ENCODE results near the gene HDAC4.

Gene HDAC4

GRCh38 chr2:239008677-239009588 is 391.9 kb downstream of the HDAC4 start:
- no peak overlapping the region for H3K27ac ChIP-seq (ENCODE audit: insufficient read depth, low read length, poor library complexity, severe bottlenecking)
- H3K4me3 ChIP-seq (ENCODE audit: insufficient read depth, low read depth, low read length, poor library complexity, severe bottlenecking), result no peak overlapping the region
- H3K27me3 ChIP-seq (replicated peaks; ENCODE audit: control insufficient read depth, insufficient read depth, low read length, poor library complexity, severe bottlenecking), result peaks cover 3% of the 10 kb centered on the region
- H3K4me1 ChIP-seq (ENCODE audit: control insufficient read depth, insufficient read depth, low read length, poor library complexity, severe bottlenecking), result no peaks in the 10 kb centered on the region
- DNase-seq, result no peak
- no peaks in the 10 kb centered on the region for H3K9me3 ChIP-seq (ENCODE audit: control insufficient read depth, low read length)
- H3K36me3 ChIP-seq (ENCODE audit: control insufficient read depth, insufficient read depth, low read length), result no peaks in the 10 kb centered on the region

GRCh38 chr2:239008004-239008403 is 392.8 kb downstream of the HDAC4 start:
- no peaks in the 10 kb centered on the region for H3K36me3 ChIP-seq (ENCODE audit: control insufficient read depth, insufficient read depth, low read length)
- H3K27ac ChIP-seq (ENCODE audit: insufficient read depth, low read length, poor library complexity, severe bottlenecking), result no peak overlapping the region
- H3K4me1 ChIP-seq (ENCODE audit: control insufficient read depth, insufficient read depth, low read length, poor library complexity, severe bottlenecking), result no peaks in the 10 kb centered on the region
- DNase-seq, result no peak
- H3K27me3 ChIP-seq (replicated peaks; ENCODE audit: control insufficient read depth, insufficient read depth, low read length, poor library complexity, severe bottlenecking), result peaks cover 3% of the 10 kb centered on the region
- no peak overlapping the region for H3K4me3 ChIP-seq (ENCODE audit: insufficient read depth, low read depth, low read length, poor library complexity, severe bottlenecking)
- H3K9me3 ChIP-seq (ENCODE audit: control insufficient read depth, low read length), result no peaks in the 10 kb centered on the region

- Histone ChIP-seq H3K36me3 (ENCODE audit: control insufficient read depth, insufficient read depth, low read length) (no peaks in the 10 kb centered on the region), H3K4me1 (ENCODE audit: control insufficient read depth, insufficient read depth, low read length, poor library complexity, severe bottlenecking) (no peaks in the 10 kb centered on the region), H3K9me3 (ENCODE audit: control insufficient read depth, low read length) (no peaks in the 10 kb centered on the region), H3K27me3 (replicated peaks; ENCODE audit: control insufficient read depth, insufficient read depth, low read length, poor library complexity, severe bottlenecking) (peaks cover 3% of the 10 kb centered on the region), H3K4me3 (ENCODE audit: insufficient read depth, low read depth, low read length, poor library complexity, severe bottlenecking) (no peak overlapping the region), H3K27ac (ENCODE audit: insufficient read depth, low read length, poor library complexity, severe bottlenecking) (no peak overlapping the region)
- no peak for DNase-seq
Measured at GRCh38 chr2:239006622-239007285, 394.1 kb downstream of the HDAC4 start.

GRCh38 chr2:239005586-239005985 is 395.2 kb downstream of the HDAC4 start:
- no peak overlapping the region for H3K4me3 ChIP-seq (ENCODE audit: insufficient read depth, low read depth, low read length, poor library complexity, severe bottlenecking)
- H3K36me3 ChIP-seq (ENCODE audit: control insufficient read depth, insufficient read depth, low read length), result no peaks in the 10 kb centered on the region
- H3K27ac ChIP-seq (ENCODE audit: insufficient read depth, low read length, poor library complexity, severe bottlenecking), result no peak overlapping the region
- peaks cover 3% of the 10 kb centered on the region for H3K27me3 ChIP-seq (replicated peaks; ENCODE audit: control insufficient read depth, insufficient read depth, low read length, poor library complexity, severe bottlenecking)
- no peaks in the 10 kb centered on the region for H3K4me1 ChIP-seq (ENCODE audit: control insufficient read depth, insufficient read depth, low read length, poor library complexity, severe bottlenecking)
- H3K9me3 ChIP-seq (ENCODE audit: control insufficient read depth, low read length), result no peaks in the 10 kb centered on the region
- no peak for DNase-seq

DNA sequence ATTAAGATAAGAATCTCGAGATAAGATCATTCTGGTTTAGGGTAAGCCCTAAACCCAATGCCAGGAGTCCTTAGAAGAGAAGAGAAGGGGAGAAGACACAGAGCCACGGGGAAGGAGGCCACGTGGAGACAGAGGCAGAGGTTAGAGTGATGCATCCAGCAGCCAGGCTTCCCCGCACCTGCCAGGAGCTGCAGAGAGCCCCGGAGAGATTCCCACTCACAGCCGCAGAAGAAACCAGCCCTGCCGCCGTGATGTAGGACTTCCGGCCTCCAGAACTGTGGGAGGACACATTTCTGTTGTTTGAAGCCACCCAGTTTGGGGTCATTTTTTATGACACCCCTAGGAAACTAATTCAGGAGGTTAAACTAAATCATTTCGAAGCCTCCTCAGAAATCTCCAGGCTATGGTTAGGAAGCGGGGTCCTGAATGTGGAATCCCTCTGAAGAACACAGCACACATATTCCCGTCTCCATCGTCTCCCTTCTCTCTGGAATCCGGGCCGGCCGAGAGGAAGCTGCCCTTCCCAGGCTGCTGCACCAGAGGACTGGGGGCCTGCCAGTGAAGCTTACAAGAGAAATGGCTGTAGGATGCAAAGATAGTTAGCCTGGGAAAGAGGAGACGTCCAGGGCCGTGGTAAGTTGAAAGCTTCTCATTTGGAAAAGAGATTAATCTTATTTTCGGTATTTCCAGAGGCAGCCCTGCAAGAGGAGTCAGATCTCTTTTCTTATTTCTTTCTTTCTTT is 396.4 kb downstream of the HDAC4 start:
- no peak for DNase-seq
- H3K36me3 ChIP-seq (ENCODE audit: control insufficient read depth, insufficient read depth, low read length), result no peaks in the 10 kb centered on the region
- H3K27ac ChIP-seq (ENCODE audit: insufficient read depth, low read length, poor library complexity, severe bottlenecking), result no peak overlapping the region
- no peak overlapping the region for H3K4me3 ChIP-seq (ENCODE audit: insufficient read depth, low read depth, low read length, poor library complexity, severe bottlenecking)
- H3K4me1 ChIP-seq (ENCODE audit: control insufficient read depth, insufficient read depth, low read length, poor library complexity, severe bottlenecking), result no peaks in the 10 kb centered on the region
- H3K9me3 ChIP-seq (ENCODE audit: control insufficient read depth, low read length), result no peaks in the 10 kb centered on the region
- no peaks in the 10 kb centered on the region for H3K27me3 ChIP-seq (replicated peaks; ENCODE audit: control insufficient read depth, insufficient read depth, low read length, poor library complexity, severe bottlenecking)

- Histone ChIP-seq H3K9me3 (ENCODE audit: control insufficient read depth, low read length) (no peaks in the 10 kb centered on the region), H3K27ac (ENCODE audit: insufficient read depth, low read length, poor library complexity, severe bottlenecking) (no peak overlapping the region), H3K36me3 (ENCODE audit: control insufficient read depth, insufficient read depth, low read length) (no peaks in the 10 kb centered on the region), H3K4me1 (ENCODE audit: control insufficient read depth, insufficient read depth, low read length, poor library complexity, severe bottlenecking) (no peaks in the 10 kb centered on the region), H3K4me3 (ENCODE audit: insufficient read depth, low read depth, low read length, poor library complexity, severe bottlenecking) (no peak overlapping the region), H3K27me3 (replicated peaks; ENCODE audit: control insufficient read depth, insufficient read depth, low read length, poor library complexity, severe bottlenecking) (no peaks in the 10 kb centered on the region)
- no peak for DNase-seq
Measured at GRCh38 chr2:239003624-239004273, 397.1 kb downstream of the HDAC4 start.

- no peaks in the 10 kb centered on the region for H3K27me3 ChIP-seq (replicated peaks; ENCODE audit: control insufficient read depth, insufficient read depth, low read length, poor library complexity, severe bottlenecking)
- no peak overlapping the region for H3K4me3 ChIP-seq (ENCODE audit: insufficient read depth, low read depth, low read length, poor library complexity, severe bottlenecking)
- H3K4me1 ChIP-seq (ENCODE audit: control insufficient read depth, insufficient read depth, low read length, poor library complexity, severe bottlenecking), result no peaks in the 10 kb centered on the region
- H3K27ac ChIP-seq (ENCODE audit: insufficient read depth, low read length, poor library complexity, severe bottlenecking), result no peak overlapping the region
- H3K9me3 ChIP-seq (ENCODE audit: control insufficient read depth, low read length), result no peaks in the 10 kb centered on the region
- DNase-seq, result no peak
- no peaks in the 10 kb centered on the region for H3K36me3 ChIP-seq (ENCODE audit: control insufficient read depth, insufficient read depth, low read length)
Measured at GRCh38 chr2:239002954-239003623, 397.7 kb downstream of the HDAC4 start.

DNA sequence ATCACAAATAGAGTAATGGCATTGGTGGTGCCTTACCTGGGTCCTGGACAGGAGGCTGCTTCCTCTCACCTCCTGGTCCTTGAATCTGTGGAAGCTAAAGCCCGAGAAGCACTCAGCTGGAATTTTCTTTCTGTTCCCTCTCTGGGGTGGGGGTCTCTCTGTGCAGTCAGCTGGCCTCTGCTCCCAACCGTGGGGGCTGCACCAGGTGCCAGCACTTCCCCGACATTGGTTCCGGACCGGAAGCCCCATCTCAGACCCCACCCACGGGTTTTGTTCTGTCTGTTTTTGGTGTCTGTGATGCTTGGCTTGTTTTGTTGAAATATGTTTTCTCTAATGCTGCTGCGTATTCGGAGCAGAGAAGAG is 398.2 kb downstream of the HDAC4 start:
- Histone ChIP-seq H3K36me3 (ENCODE audit: control insufficient read depth, insufficient read depth, low read length) (no peaks in the 10 kb centered on the region), H3K4me1 (ENCODE audit: control insufficient read depth, insufficient read depth, low read length, poor library complexity, severe bottlenecking) (no peaks in the 10 kb centered on the region), H3K4me3 (ENCODE audit: insufficient read depth, low read depth, low read length, poor library complexity, severe bottlenecking) (no peak overlapping the region), H3K9me3 (ENCODE audit: control insufficient read depth, low read length) (no peaks in the 10 kb centered on the region), H3K27me3 (replicated peaks; ENCODE audit: control insufficient read depth, insufficient read depth, low read length, poor library complexity, severe bottlenecking) (no peaks in the 10 kb centered on the region), H3K27ac (ENCODE audit: insufficient read depth, low read length, poor library complexity, severe bottlenecking) (no peak overlapping the region)
- DNase-seq, result no peak

GRCh38 chr2:239001794-239002193 is 399.0 kb downstream of the HDAC4 start:
- DNase-seq, result no peak
- Histone ChIP-seq H3K36me3 (ENCODE audit: control insufficient read depth, insufficient read depth, low read length) (no peaks in the 10 kb centered on the region), H3K27ac (ENCODE audit: insufficient read depth, low read length, poor library complexity, severe bottlenecking) (no peak overlapping the region), H3K9me3 (ENCODE audit: control insufficient read depth, low read length) (no peaks in the 10 kb centered on the region), H3K4me3 (ENCODE audit: insufficient read depth, low read depth, low read length, poor library complexity, severe bottlenecking) (no peak overlapping the region), H3K4me1 (ENCODE audit: control insufficient read depth, insufficient read depth, low read length, poor library complexity, severe bottlenecking) (no peaks in the 10 kb centered on the region), H3K27me3 (replicated peaks; ENCODE audit: control insufficient read depth, insufficient read depth, low read length, poor library complexity, severe bottlenecking) (no peaks in the 10 kb centered on the region)
